Astrocyte of the cerebellum (primary cell): ENCODE data around the gene INPP4B.

Experiments used
- DNase-seq: peaks from one replicate; pipeline ENCODE4 v3.0.0-alpha.2; 2011; ENCODE audit warnings: low read depth
- H3K4me3 ChIP-seq: 2 replicates; pipeline ENCODE4 v1.5.1; 2011; ENCODE audit warnings: mild to moderate bottlenecking, low read depth, low read length, moderate library complexity
- in situ Hi-C: cut with HindIII; loops from 2 replicates; pipeline ENCODE4 v1.10.0; 2017; ENCODE audit warnings: low sequenced_read_pairs
- TF ChIP-seq, protein P1 (sequence below): IDR thresholded peaks from 2 replicates; pipeline ENCODE4 v1.5.1; 2012; ENCODE audit warnings: low read length, low read depth, moderate library complexity, mild to moderate bottlenecking; ENCODE audit errors: missing control alignments

The INPP4B gene

DNA sequence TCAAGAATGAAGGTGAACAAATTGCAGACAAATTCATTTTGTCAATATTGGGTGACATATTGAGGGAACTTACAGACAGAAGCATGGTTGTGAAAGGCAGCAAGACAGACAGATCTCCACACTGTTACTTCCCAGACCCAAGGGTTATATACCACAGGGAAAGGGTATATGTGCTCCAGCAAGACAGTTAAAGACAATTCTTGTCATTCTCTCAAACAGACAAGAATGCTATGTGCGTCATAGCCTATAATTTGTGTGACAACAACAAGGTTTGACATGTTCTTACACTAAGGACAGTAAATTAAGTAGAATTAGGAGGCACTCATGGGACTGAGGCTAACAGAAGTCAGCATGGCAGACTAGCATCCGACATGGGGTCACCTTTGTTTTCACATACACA lies 214.3 kb downstream of the INPP4B start:
- DNase-seq: no peak
- no peak overlapping the region for H3K4me3 ChIP-seq
- in situ Hi-C loops: no loop called here
- TF ChIP-seq, protein P1, sequence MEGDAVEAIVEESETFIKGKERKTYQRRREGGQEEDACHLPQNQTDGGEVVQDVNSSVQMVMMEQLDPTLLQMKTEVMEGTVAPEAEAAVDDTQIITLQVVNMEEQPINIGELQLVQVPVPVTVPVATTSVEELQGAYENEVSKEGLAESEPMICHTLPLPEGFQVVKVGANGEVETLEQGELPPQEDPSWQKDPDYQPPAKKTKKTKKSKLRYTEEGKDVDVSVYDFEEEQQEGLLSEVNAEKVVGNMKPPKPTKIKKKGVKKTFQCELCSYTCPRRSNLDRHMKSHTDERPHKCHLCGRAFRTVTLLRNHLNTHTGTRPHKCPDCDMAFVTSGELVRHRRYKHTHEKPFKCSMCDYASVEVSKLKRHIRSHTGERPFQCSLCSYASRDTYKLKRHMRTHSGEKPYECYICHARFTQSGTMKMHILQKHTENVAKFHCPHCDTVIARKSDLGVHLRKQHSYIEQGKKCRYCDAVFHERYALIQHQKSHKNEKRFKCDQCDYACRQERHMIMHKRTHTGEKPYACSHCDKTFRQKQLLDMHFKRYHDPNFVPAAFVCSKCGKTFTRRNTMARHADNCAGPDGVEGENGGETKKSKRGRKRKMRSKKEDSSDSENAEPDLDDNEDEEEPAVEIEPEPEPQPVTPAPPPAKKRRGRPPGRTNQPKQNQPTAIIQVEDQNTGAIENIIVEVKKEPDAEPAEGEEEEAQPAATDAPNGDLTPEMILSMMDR: no peak

DNA sequence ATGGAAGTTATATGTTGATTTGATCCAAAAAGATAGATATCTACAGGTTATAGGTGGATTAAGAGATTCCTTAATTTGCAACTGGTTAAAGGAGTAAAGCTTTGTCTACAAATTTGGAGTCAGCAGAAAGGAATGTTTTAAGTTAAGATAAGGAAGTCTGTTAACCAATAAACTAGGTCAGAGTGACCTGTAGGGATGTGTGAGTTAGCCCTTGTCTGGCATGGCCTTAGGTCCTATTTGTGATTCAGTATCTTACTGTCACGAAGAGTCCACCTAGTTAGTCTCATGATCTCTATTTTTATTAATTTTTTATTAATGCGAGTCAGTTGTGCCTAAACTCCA lies 230.8 kb downstream of the INPP4B start:
- no peak overlapping the region for H3K4me3 ChIP-seq
- no peak for DNase-seq
- TF ChIP-seq, protein P1: no peak
- in situ Hi-C loops: no loop called here

DNA sequence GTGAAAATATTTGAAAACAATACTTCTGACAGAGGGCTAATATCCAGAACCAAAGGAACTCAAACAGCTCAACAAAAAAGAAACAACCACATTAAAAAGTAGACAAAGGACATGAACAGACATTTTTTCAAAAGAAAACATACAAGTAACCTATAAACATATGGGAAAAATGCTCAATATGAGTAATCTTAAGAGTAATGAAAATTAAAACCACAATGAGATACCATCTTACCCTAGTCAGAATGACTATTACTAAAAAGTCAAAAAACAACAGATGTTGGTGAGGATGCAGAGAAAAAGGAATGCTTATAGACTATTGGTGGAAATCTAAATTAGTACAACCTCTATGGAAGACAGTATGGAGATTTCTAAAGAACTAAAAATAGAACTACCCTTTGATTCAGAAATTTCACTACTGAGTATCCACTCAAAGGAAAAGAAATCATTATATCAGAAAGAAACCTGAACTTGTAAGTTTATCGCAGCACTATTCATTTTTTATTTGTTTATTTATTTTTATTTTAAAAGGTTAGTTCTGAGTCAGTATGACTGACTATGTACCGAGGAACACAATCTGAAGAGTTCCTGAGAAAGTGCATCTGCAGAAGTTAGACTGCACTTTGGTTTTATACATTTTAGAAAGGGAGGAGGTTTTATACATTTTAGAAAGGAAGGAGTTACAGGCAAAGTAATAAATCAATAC lies 231.3 kb downstream of the INPP4B start:
- no peak for DNase-seq
- in situ Hi-C loops: no loop called here
- TF ChIP-seq, protein P1: no peak
- no peak overlapping the region for H3K4me3 ChIP-seq

DNA sequence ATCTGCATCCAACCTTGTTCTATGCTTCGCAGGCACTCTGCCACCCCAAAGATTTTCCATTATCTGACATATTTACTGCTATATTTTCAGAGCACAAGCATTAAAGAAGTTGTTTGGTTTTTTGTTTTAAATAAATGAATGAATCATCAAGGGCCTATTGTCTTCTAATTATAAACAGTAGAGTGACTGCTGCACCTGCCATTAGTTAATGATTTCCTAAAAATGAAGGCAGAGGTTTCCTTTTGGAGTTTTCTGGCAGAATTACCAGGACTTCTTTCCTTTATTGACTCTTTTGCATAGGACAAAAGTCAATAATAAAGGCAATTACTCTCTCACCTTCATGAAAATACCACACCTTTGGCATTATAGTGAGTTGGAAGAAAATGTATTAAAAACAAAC lies 238.1 kb downstream of the INPP4B start:
- DNase-seq: no peak
- TF ChIP-seq, protein P1: no peak
- in situ Hi-C loops: no loop called here
- no peak overlapping the region for H3K4me3 ChIP-seq

DNA sequence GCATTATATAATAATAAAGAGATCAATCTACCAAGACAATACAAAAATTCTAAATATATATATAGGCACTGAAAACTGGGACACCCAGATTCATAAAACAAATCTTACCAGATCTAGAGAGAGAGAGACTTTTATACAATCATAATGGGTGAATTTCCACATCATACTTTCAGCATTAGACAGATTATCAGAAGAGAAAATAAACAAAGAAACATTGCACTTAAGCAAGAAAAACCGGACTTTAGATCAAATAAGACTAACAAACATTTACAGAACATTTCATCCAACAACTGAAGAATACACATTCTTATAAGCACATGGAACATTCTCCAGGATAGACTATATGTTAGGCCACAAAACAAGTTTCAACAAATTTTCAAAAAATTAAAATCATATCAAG lies 245.1 kb downstream of the INPP4B start:
- no peak for DNase-seq
- no peak overlapping the region for H3K4me3 ChIP-seq
- TF ChIP-seq, protein P1: no peak
- in situ Hi-C loops: no loop called here

DNA sequence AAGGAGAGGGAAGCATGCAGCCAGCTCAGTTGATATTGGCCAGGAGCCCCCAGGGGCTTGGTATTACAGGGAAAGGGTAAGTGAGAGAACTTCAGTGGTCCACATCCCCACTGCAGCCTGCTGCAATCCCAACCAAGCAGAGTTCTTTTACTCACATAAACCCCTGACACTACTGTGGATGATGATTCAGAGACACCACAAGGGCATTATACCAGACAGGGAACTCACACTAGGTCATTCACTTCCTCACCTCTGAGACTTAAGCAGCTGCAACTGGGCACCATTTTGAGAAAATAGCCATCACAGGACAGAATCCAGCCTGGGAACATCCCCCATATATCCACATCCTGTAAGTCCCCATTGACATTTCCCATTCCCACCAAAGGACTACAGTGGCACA lies 248.0 kb downstream of the INPP4B start:
- TF ChIP-seq, protein P1: no peak
- in situ Hi-C loops: no loop called here
- no peak overlapping the region for H3K4me3 ChIP-seq
- no peak for DNase-seq
